T-helper 2 cell treated with Interferon-gamma antibody and Interleukin-4, amounts not matched to agents 5 μg/mL and 100 μg/mL, for 36 hours (primary cell): ENCODE measurements around the gene TRABD2B.

Experiments used
- DNase-seq: peaks from one replicate; pipeline ENCODE4 v3.0.0; 2021; ENCODE audit warnings: low spot score
- H3K27ac Mint-ChIP-seq: one replicate; pipeline ENCODE4 v1.8.0; 2021; ENCODE audit warnings: mild to moderate bottlenecking, mixed read lengths
- H3K27me3 Mint-ChIP-seq: one replicate; pipeline ENCODE4 v1.8.0; 2021; ENCODE audit warnings: low read depth, mixed read lengths
- H3K36me3 Mint-ChIP-seq: one replicate; pipeline ENCODE4 v1.8.0; 2021; ENCODE audit warnings: low read depth, mixed read lengths
- H3K4me1 Mint-ChIP-seq: one replicate; pipeline ENCODE4 v1.8.0; 2021; ENCODE audit warnings: low read depth, mixed read lengths
- H3K4me3 Mint-ChIP-seq: one replicate; pipeline ENCODE4 v1.8.0; 2022; ENCODE audit warnings: mild to moderate bottlenecking, moderate library complexity, mixed read lengths
- H3K9me3 Mint-ChIP-seq: one replicate; pipeline ENCODE4 v1.8.0; 2021; ENCODE audit warnings: mixed read lengths

Gene TRABD2B

GRCh38 chr1:47830021-47830420 is 167.2 kb downstream of the TRABD2B start:
- no peaks in the 10 kb centered on the region for H3K27me3 Mint-ChIP-seq
- DNase-seq: no peak
- H3K36me3 Mint-ChIP-seq: no peaks in the 10 kb centered on the region
- H3K9me3 Mint-ChIP-seq: no peaks in the 10 kb centered on the region
- no peak overlapping the region for H3K27ac Mint-ChIP-seq
- H3K4me1 Mint-ChIP-seq: no peaks in the 10 kb centered on the region
- H3K4me3 Mint-ChIP-seq: no peak overlapping the region

- H3K27me3 Mint-ChIP-seq: no peaks in the 10 kb centered on the region
- DNase-seq: no peak
- H3K36me3 Mint-ChIP-seq: no peaks in the 10 kb centered on the region
- H3K27ac Mint-ChIP-seq: no peak overlapping the region
- H3K4me3 Mint-ChIP-seq: no peak overlapping the region
- H3K9me3 Mint-ChIP-seq: no peaks in the 10 kb centered on the region
- H3K4me1 Mint-ChIP-seq: no peaks in the 10 kb centered on the region
Measured at GRCh38 chr1:47828978-47829377, 168.2 kb downstream of the TRABD2B start.

- no peaks in the 10 kb centered on the region for H3K4me1 Mint-ChIP-seq
- no peak overlapping the region for H3K4me3 Mint-ChIP-seq
- DNase-seq: no peak
- H3K9me3 Mint-ChIP-seq: no peaks in the 10 kb centered on the region
- H3K27ac Mint-ChIP-seq: no peak overlapping the region
- H3K27me3 Mint-ChIP-seq: no peaks in the 10 kb centered on the region
- no peaks in the 10 kb centered on the region for H3K36me3 Mint-ChIP-seq
Measured at GRCh38 chr1:47827109-47827508, 170.1 kb downstream of the TRABD2B start.

GRCh38 chr1:47824716-47825115 is 172.5 kb downstream of the TRABD2B start:
- Mint-ChIP-seq H3K27me3 (no peaks in the 10 kb centered on the region), H3K4me3 (no peak overlapping the region), H3K27ac (no peak overlapping the region), H3K4me1 (no peaks in the 10 kb centered on the region), H3K9me3 (no peaks in the 10 kb centered on the region), H3K36me3 (no peaks in the 10 kb centered on the region)
- DNase-seq: no peak

GRCh38 chr1:47824297-47824696 is 172.9 kb downstream of the TRABD2B start:
- no peaks in the 10 kb centered on the region for H3K9me3 Mint-ChIP-seq
- H3K27me3 Mint-ChIP-seq: no peaks in the 10 kb centered on the region
- H3K36me3 Mint-ChIP-seq: no peaks in the 10 kb centered on the region
- no peak for DNase-seq
- no peak overlapping the region for H3K4me3 Mint-ChIP-seq
- no peak overlapping the region for H3K27ac Mint-ChIP-seq
- H3K4me1 Mint-ChIP-seq: no peaks in the 10 kb centered on the region

- Mint-ChIP-seq H3K4me3 (no peak overlapping the region), H3K36me3 (no peaks in the 10 kb centered on the region), H3K27ac (no peak overlapping the region), H3K9me3 (no peaks in the 10 kb centered on the region), H3K27me3 (no peaks in the 10 kb centered on the region), H3K4me1 (no peaks in the 10 kb centered on the region)
- no peak for DNase-seq
Measured at GRCh38 chr1:47823040-47823808, 174.0 kb downstream of the TRABD2B start.

GRCh38 chr1:47821760-47822159 is 175.4 kb downstream of the TRABD2B start:
- H3K4me3 Mint-ChIP-seq: no peak overlapping the region
- H3K4me1 Mint-ChIP-seq: no peaks in the 10 kb centered on the region

GRCh38 chr1:47819574-47819888 is 177.7 kb downstream of the TRABD2B start:
- Mint-ChIP-seq H3K36me3 (no peaks in the 10 kb centered on the region), H3K27me3 (no peaks in the 10 kb centered on the region), H3K9me3 (no peaks in the 10 kb centered on the region), H3K4me1 (no peaks in the 10 kb centered on the region), H3K4me3 (no peak overlapping the region), H3K27ac (no peak overlapping the region)
- no peak for DNase-seq

More at GRCh38 chr1:47821760-47822159, 175.4 kb downstream of the TRABD2B start:
- Mint-ChIP-seq H3K9me3 (no peaks in the 10 kb centered on the region), H3K27me3 (no peaks in the 10 kb centered on the region), H3K27ac (no peak overlapping the region), H3K36me3 (no peaks in the 10 kb centered on the region)
- DNase-seq: no peak

- H3K4me3 Mint-ChIP-seq: no peak overlapping the region
- H3K27me3 Mint-ChIP-seq: no peaks in the 10 kb centered on the region
- H3K27ac Mint-ChIP-seq: no peak overlapping the region
- H3K36me3 Mint-ChIP-seq: no peaks in the 10 kb centered on the region
- no peaks in the 10 kb centered on the region for H3K9me3 Mint-ChIP-seq
- DNase-seq: no peak
- H3K4me1 Mint-ChIP-seq: no peaks in the 10 kb centered on the region
Measured at GRCh38 chr1:47818682-47819573, 178.3 kb downstream of the TRABD2B start.

GRCh38 chr1:47817861-47818260 is 179.3 kb downstream of the TRABD2B start:
- no peak for DNase-seq
- Mint-ChIP-seq H3K4me3 (no peak overlapping the region), H3K27ac (no peak overlapping the region), H3K27me3 (no peaks in the 10 kb centered on the region), H3K9me3 (no peaks in the 10 kb centered on the region), H3K36me3 (no peaks in the 10 kb centered on the region), H3K4me1 (no peaks in the 10 kb centered on the region)

- Mint-ChIP-seq H3K36me3 (no peaks in the 10 kb centered on the region), H3K4me3 (no peak overlapping the region), H3K9me3 (no peaks in the 10 kb centered on the region), H3K27ac (no peak overlapping the region), H3K27me3 (no peaks in the 10 kb centered on the region), H3K4me1 (no peaks in the 10 kb centered on the region)
- no peak for DNase-seq
Measured at GRCh38 chr1:47816325-47817071, 180.7 kb downstream of the TRABD2B start.

- no peaks in the 10 kb centered on the region for H3K9me3 Mint-ChIP-seq
- no peaks in the 10 kb centered on the region for H3K4me1 Mint-ChIP-seq
- H3K27me3 Mint-ChIP-seq: no peaks in the 10 kb centered on the region
- no peak overlapping the region for H3K4me3 Mint-ChIP-seq
- no peak for DNase-seq
- no peaks in the 10 kb centered on the region for H3K36me3 Mint-ChIP-seq
- no peak overlapping the region for H3K27ac Mint-ChIP-seq
Measured at GRCh38 chr1:47814612-47815395, 182.4 kb downstream of the TRABD2B start.

- Mint-ChIP-seq H3K27me3 (no peaks in the 10 kb centered on the region), H3K9me3 (no peaks in the 10 kb centered on the region), H3K27ac (no peak overlapping the region)
Measured at GRCh38 chr1:47813970-47814369, 183.2 kb downstream of the TRABD2B start.

More at GRCh38 chr1:47813970-47814369, 183.2 kb downstream of the TRABD2B start:
- no peaks in the 10 kb centered on the region for H3K4me1 Mint-ChIP-seq
- no peaks in the 10 kb centered on the region for H3K36me3 Mint-ChIP-seq
- DNase-seq: no peak
- no peak overlapping the region for H3K4me3 Mint-ChIP-seq
